ENCODE measurements around the gene ZDHHC12. TPM values are rescaled to one million over a fixed set of nuclear protein-coding genes. Genes with fewer than 3 reads are reported as not detected.

Gene ZDHHC12
- total and polyA plus RNA-seq, 8 donors: 3.5 to 116 (median 58.8) TPM

- Histone ChIP-seq H3K4me1 (peaks cover 14 to 21% (median 20%) of the 10 kb centered on the region in 4 donors), H3K36me3 (peaks cover 4 to 35% (median 33%) of the 10 kb centered on the region in 4 donors), H3K27ac (no peak overlapping the region), H3K4me3 (no peak overlapping the region), H3K27me3 (no peaks in the 10 kb centered on the region), H3K9me3 (no peaks in the 10 kb centered on the region)
- WGBS, 5 donors: 85 to 95% (median 89%) methylated on average over 5 of the region's 5 CpGs
- intact Hi-C loops (cut with DNase I; ENCODE audit: low total_unique reads): no loop called here
- TF ChIP-seq EP300 (IDR thresholded peaks at IDR 0.05) (no peak), CTCF (IDR thresholded peaks at IDR 0.05) (no peak), POLR2AphosphoS5 (IDR thresholded peaks at IDR 0.05) (no peak), POLR2A (IDR thresholded peaks at IDR 0.05) (no peak)
- DNase-seq: no peak
Measured at GRCh38 chr9:128727640-128728248, 3.8 kb upstream of the ZDHHC12 start.

- no peaks in the 10 kb centered on the region for H3K9me3 ChIP-seq
- TF ChIP-seq EP300 (IDR thresholded peaks at IDR 0.05) (no peak), CTCF (IDR thresholded peaks at IDR 0.05) (no peak), POLR2AphosphoS5 (IDR thresholded peaks at IDR 0.05) (no peak), POLR2A (IDR thresholded peaks at IDR 0.05) (no peak)
- H3K4me1 ChIP-seq: peaks cover 14 to 31% (median 26%) of the 10 kb centered on the region in 4 donors
- H3K36me3 ChIP-seq: peaks cover 0 to 31% (median 26%) of the 10 kb centered on the region in 4 donors
- peak overlapping the region; percentile 73 to 90 (median 81) for H3K4me3 ChIP-seq
- 24 to 26% (median 24%) methylated on average over 10 of the region's 10 CpGs for WGBS, 5 donors
- H3K27ac ChIP-seq: peak overlapping the region; percentile 85 to 91 (median 89)
- H3K27me3 ChIP-seq: no peaks in the 10 kb centered on the region
- DNase-seq: peak; percentile 59 to 76
- intact Hi-C loops (cut with DNase I; ENCODE audit: low total_unique reads): no loop called here
Measured at GRCh38 chr9:128724744-128725211, 851 bp upstream of the ZDHHC12 start.

GRCh38 chr9:128723352-128723865 lies 518 bp downstream of the ZDHHC12 start:
- DNase-seq: peak in 1 of 2 donors; percentile 51
- TF ChIP-seq POLR2AphosphoS5 (IDR thresholded peaks at IDR 0.05) (no peak), POLR2A (IDR thresholded peaks at IDR 0.05) (no peak), EP300 (IDR thresholded peaks at IDR 0.05) (no peak), CTCF (IDR thresholded peaks at IDR 0.05) (no peak)
- Histone ChIP-seq H3K36me3 (peaks cover 0 to 27% (median 24%) of the 10 kb centered on the region in 4 donors), H3K27me3 (no peaks in the 10 kb centered on the region), H3K4me3 (peak overlapping the region; percentile 73 to 90 (median 81)), H3K27ac (peak overlapping the region; percentile 85 to 91 (median 89)), H3K4me1 (peaks cover 14 to 36% (median 30%) of the 10 kb centered on the region in 4 donors), H3K9me3 (no peaks in the 10 kb centered on the region)
- 22 to 31% (median 27%) methylated on average over 7 of the region's 7 CpGs for WGBS, 5 donors
- intact Hi-C loops (cut with DNase I; ENCODE audit: low total_unique reads): no loop called here

- Histone ChIP-seq H3K4me3 (peak overlapping the region; percentile 73 to 90 (median 81)), H3K27me3 (no peaks in the 10 kb centered on the region), H3K27ac (peak overlapping the region; percentile 85 to 91 (median 89)), H3K4me1 (peaks cover 14 to 36% (median 30%) of the 10 kb centered on the region in 4 donors), H3K9me3 (no peaks in the 10 kb centered on the region), H3K36me3 (peaks cover 0 to 27% (median 24%) of the 10 kb centered on the region in 4 donors)
- TF ChIP-seq CTCF (IDR thresholded peaks at IDR 0.05) (no peak), POLR2A (IDR thresholded peaks at IDR 0.05) (no peak), POLR2AphosphoS5 (IDR thresholded peaks at IDR 0.05) (no peak), EP300 (IDR thresholded peaks at IDR 0.05) (no peak)
- no peak for DNase-seq
- intact Hi-C loops (cut with DNase I; ENCODE audit: low total_unique reads): no loop called here
- WGBS, 5 donors: 54 to 59% (median 55%) methylated on average over 9 of the region's 9 CpGs
Measured at GRCh38 chr9:128722380-128723351, 1.3 kb downstream of the ZDHHC12 start.
